RWPE2 (cell line): Measurements from ENCODE around the gene DISP2.
A peak's percentile ranks its signal among the peaks of the same experiment; 100 is the strongest.

Source experiments
- ATAC-seq: fragments of 200-7000 bp; cut with Tn5 transposase; 3 replicates; pipeline ENCODE4 v1.9.1; 2021; ENCODE audit warnings: low read depth
- DNase-seq: peaks from one replicate; pipeline ENCODE4 v3.0.0-alpha.2; 2020; ENCODE audit warnings: low spot score
- H3K27ac ChIP-seq: fragments of 450-650 bp; 2 replicates; pipeline ENCODE4 v1.5.1; 2017; ENCODE audit warnings: mild to moderate bottlenecking; ENCODE audit not compliant: poor library complexity, severe bottlenecking
- H3K27me3 ChIP-seq: fragments of 250-450 bp; sonication (Bioruptor Pico); 2 replicates; pipeline ENCODE4 v1.5.1; 2021; ENCODE audit warnings: mild to moderate bottlenecking, moderate library complexity; ENCODE audit not compliant: insufficient read depth, poor library complexity, severe bottlenecking
- H3K36me3 ChIP-seq: fragments of 250-450 bp; sonication (Bioruptor Pico); 2 replicates; pipeline ENCODE4 v1.5.1; 2020; ENCODE audit warnings: low read depth, mild to moderate bottlenecking, moderate library complexity
- H3K4me1 ChIP-seq: fragments of 250-450 bp; sonication (Bioruptor Pico); 2 replicates; pipeline ENCODE4 v1.5.1; 2021; ENCODE audit warnings: mild to moderate bottlenecking, moderate library complexity; ENCODE audit not compliant: insufficient read depth, poor library complexity, severe bottlenecking
- H3K4me3 ChIP-seq: fragments of 250-450 bp; sonication (Bioruptor Pico); 2 replicates; pipeline ENCODE4 v1.5.1; 2021; ENCODE audit warnings: mild to moderate bottlenecking, moderate library complexity; ENCODE audit not compliant: severe bottlenecking
- H3K9me3 ChIP-seq: fragments of 250-450 bp; sonication (Bioruptor Pico); 2 replicates; pipeline ENCODE4 v1.5.1; 2021; ENCODE audit warnings: mild to moderate bottlenecking, moderate library complexity; ENCODE audit not compliant: severe bottlenecking
- CTCF ChIP-seq: fragments of 450-650 bp; IDR thresholded peaks from one replicate; pipeline ENCODE4 v1.5.1; 2017; ENCODE audit warnings: mild to moderate bottlenecking, moderate library complexity; ENCODE audit not compliant: poor library complexity, severe bottlenecking

DISP2 gene

GRCh38 chr15:40344631-40345120 is 13.3 kb upstream of the DISP2 start:
- TF ChIP-seq CTCF, result peak; percentile 99
- Histone ChIP-seq H3K36me3 (no peaks in the 10 kb centered on the region), H3K4me1 (peaks cover 41% of the 10 kb centered on the region), H3K27ac (peak overlapping the region; percentile 97), H3K9me3 (no peaks in the 10 kb centered on the region), H3K27me3 (no peaks in the 10 kb centered on the region), H3K4me3 (no peak overlapping the region)
- peak; percentile 77 for DNase-seq
- ATAC-seq, result no peak

GRCh38 chr15:40345225-40345866 is 12.7 kb upstream of the DISP2 start:
- no peak for ATAC-seq
- Histone ChIP-seq H3K9me3 (no peaks in the 10 kb centered on the region), H3K27me3 (no peaks in the 10 kb centered on the region), H3K4me3 (no peak overlapping the region), H3K27ac (no peak overlapping the region), H3K36me3 (no peaks in the 10 kb centered on the region), H3K4me1 (peaks cover 41% of the 10 kb centered on the region)
- DNase-seq, result no peak
- TF ChIP-seq CTCF, result no peak

- Histone ChIP-seq H3K27ac (no peak overlapping the region), H3K4me1 (peaks cover 39% of the 10 kb centered on the region), H3K4me3 (no peak overlapping the region), H3K9me3 (no peaks in the 10 kb centered on the region), H3K27me3 (no peaks in the 10 kb centered on the region), H3K36me3 (no peaks in the 10 kb centered on the region)
- peak; percentile 63 for DNase-seq
- ATAC-seq, result no peak
- TF ChIP-seq CTCF, result no peak
Observed at GRCh38 chr15:40345867-40346578, 12.0 kb upstream of the DISP2 start.

- no peaks in the 10 kb centered on the region for H3K36me3 ChIP-seq
- DNase-seq (peak; percentile 71), ATAC-seq (no peak)
- H3K4me1 ChIP-seq, result peaks cover 30% of the 10 kb centered on the region
- H3K9me3 ChIP-seq, result no peaks in the 10 kb centered on the region
- H3K27me3 ChIP-seq, result no peaks in the 10 kb centered on the region
- no peak for TF ChIP-seq CTCF
- no peak overlapping the region for H3K4me3 ChIP-seq
- no peak overlapping the region for H3K27ac ChIP-seq
Observed at GRCh38 chr15:40346579-40347558, 11.2 kb upstream of the DISP2 start.
